GM12878 (cell line): Measurements from ENCODE around the gene LRRC27. TPM values are rescaled to one million over a fixed set of nuclear protein-coding genes. Genes with fewer than 3 reads are reported as not detected.

Source experiments
- ATAC-seq: fragments of 200-7000 bp; cut with Tn5 transposase; 3 replicates; pipeline ENCODE4 v1.9.1; 2020; ENCODE audit warnings: mild to moderate bottlenecking, moderate library complexity
- BruUV-seq: library from RNA; stranded (reverse); fragments of 400-500 nt; replicated peaks from 2 replicates; lab custom pipeline; 2021; lab: Mats Ljungman, UMichigan
- CTCF ChIA-PET: fragments of 300-600 bp; sonication (Branson Sonifier 250); formaldehyde crosslinking; extraction: SDS; loops from one replicate; lab custom pipeline; 2021; ENCODE audit warnings: inconsistent platforms; lab: Yijun Ruan, JAX
- POLR2A ChIA-PET: fragments of 350-600 bp; formaldehyde crosslinking; extraction: SDS; loops from one replicate; lab custom pipeline; 2021; ENCODE audit warnings: inconsistent platforms; lab: Charles Lee
- RAD21 ChIA-PET: fragments of 300-600 bp; sonication (Branson Sonifier 250); formaldehyde crosslinking; loops from one replicate; lab custom pipeline; 2023; ENCODE audit warnings: antibody characterized with exemption; ENCODE audit not compliant: unreplicated experiment; lab: Charles Lee
- SMC1A ChIA-PET: fragments of 300-600 bp; sonication (Branson Sonifier 250); formaldehyde crosslinking; loops from one replicate; lab custom pipeline; 2023; ENCODE audit not compliant: unreplicated experiment, uncharacterized antibody; lab: Charles Lee
- DNase-seq: peaks from one replicate; pipeline ENCODE4 v3.0.0-alpha.2; 2011; ENCODE audit warnings: low read depth, low spot score
- FAIRE-seq: peaks from 3 replicates; lab custom pipeline; 2011; peaks lifted over from hg19 to GRCh38; lab: Jason Lieb, UNC
- H2AFZ ChIP-seq: 2 replicates; pipeline ENCODE4 v1.6.0; 2011; ENCODE audit warnings: low read depth, low read length, control low read depth; ENCODE audit not compliant: control insufficient read depth
- H3K27ac ChIP-seq: 2 replicates; pipeline ENCODE4 v1.5.1; 2011; ENCODE audit warnings: control low read depth; ENCODE audit not compliant: control insufficient read depth, insufficient read depth
- H3K27me3 ChIP-seq, 2 experiments: replicated peaks in 1 of 2; 2 replicates each; pipeline versions ENCODE4 v1.6.0 to v1.6.1; 2011; ENCODE audit warnings: low read length in 1 of 2; ENCODE audit not compliant: control insufficient read depth in 2 of 2, insufficient read depth in 2 of 2
- H3K36me3 ChIP-seq, 2 experiments: 2 replicates each; pipeline ENCODE4 v1.5.1; 2011; ENCODE audit warnings: low read length in 1 of 2; ENCODE audit not compliant: control insufficient read depth in 2 of 2, insufficient read depth in 2 of 2
- H3K4me1 ChIP-seq: 2 replicates; pipeline ENCODE4 v1.6.1; 2011; ENCODE audit warnings: mild to moderate bottlenecking, low read length, moderate library complexity, mixed read lengths; ENCODE audit not compliant: control insufficient read depth, insufficient read depth
- H3K4me2 ChIP-seq: 2 replicates; pipeline ENCODE4 v1.6.0; 2011; ENCODE audit warnings: control low read depth; ENCODE audit not compliant: control insufficient read depth, insufficient read depth
- H3K4me3 ChIP-seq: fragments of 200-600 bp; sonication (generic); 2 replicates; pipeline ENCODE4 v1.5.1; 2016
- H3K79me2 ChIP-seq: 2 replicates; pipeline ENCODE4 v1.6.0; 2011; ENCODE audit warnings: low read length; ENCODE audit not compliant: control insufficient read depth, insufficient read depth
- H3K9ac ChIP-seq: 2 replicates; pipeline ENCODE4 v1.8.0; 2011; ENCODE audit warnings: low read length, control low read depth, mixed read lengths; ENCODE audit not compliant: control insufficient read depth, insufficient read depth
- H3K9me3 ChIP-seq: replicated peaks from 3 replicates; pipeline ENCODE4 v1.5.1; 2011; ENCODE audit warnings: mild to moderate bottlenecking, low read length; ENCODE audit not compliant: control insufficient read depth, insufficient read depth
- H4K20me1 ChIP-seq: 2 replicates; pipeline ENCODE4 v1.6.0; 2011; ENCODE audit not compliant: control insufficient read depth, insufficient read depth
- CBX5 ChIP-seq: sonication (generic); IDR thresholded peaks from 2 replicates; pipeline ENCODE4 v1.6.1; 2016; ENCODE audit warnings: low read depth, moderate library complexity, mild to moderate bottlenecking, inconsistent platforms
- GATAD2B ChIP-seq: fragments of 450-650 bp; conservative IDR thresholded peaks from 2 replicates; pipeline ENCODE4 v1.6.1; 2017; ENCODE audit warnings: low read depth, mild to moderate bottlenecking, moderate library complexity
- HCFC1 ChIP-seq: fragments of 150-350 bp; IDR thresholded peaks from 2 replicates; pipeline ENCODE4 v1.6.1; 2014; ENCODE audit warnings: low read length
- NBN ChIP-seq: fragments of 450-650 bp; IDR thresholded peaks from 2 replicates; pipeline ENCODE4 v1.6.1; 2016
- POU2F2 ChIP-seq: IDR thresholded peaks from 3 replicates; pipeline ENCODE4 v1.6.1; 2011; ENCODE audit warnings: low read depth, mild to moderate bottlenecking, low read length, borderline replicate concordance
- RELB ChIP-seq: fragments of 450-650 bp; IDR thresholded peaks from 2 replicates; pipeline ENCODE4 v1.6.1; 2017; ENCODE audit warnings: low read depth, mild to moderate bottlenecking, moderate library complexity
- SUZ12 ChIP-seq: fragments of 200-600 bp; sonication (generic); IDR thresholded peaks from one replicate; pipeline ENCODE4 v1.6.1; 2018; ENCODE audit warnings: antibody characterized with exemption, mild to moderate bottlenecking; ENCODE audit not compliant: unreplicated experiment
- TCF3 ChIP-seq: IDR thresholded peaks from 2 replicates; pipeline ENCODE4 v1.6.1; 2012; ENCODE audit warnings: low read depth, mild to moderate bottlenecking, low read length, borderline replicate concordance; ENCODE audit not compliant: insufficient read depth
- USF2 ChIP-seq: IDR thresholded peaks from 2 replicates; pipeline ENCODE4 v1.6.1; 2011; ENCODE audit warnings: low read depth, low read length, improper control_type of control experiment, borderline replicate concordance
- ZBED1 ChIP-seq: IDR thresholded peaks from 2 replicates; pipeline ENCODE4 v1.6.1; 2016; ENCODE audit warnings: borderline replicate concordance
- ZSCAN29 ChIP-seq: fragments of 450-650 bp; IDR thresholded peaks from 2 replicates; pipeline ENCODE4 v1.6.1; 2017; ENCODE audit warnings: mild to moderate bottlenecking, moderate library complexity
- WGBS: methylation state at CpG from one replicate; pipeline ENCODE4 v1.1.6; 2016; ENCODE audit warnings: low lambda C conversion rate; ENCODE audit not compliant: insufficient replicate concordance, insufficient coverage; ENCODE audit errors: missing lambda C conversion rate; 5-methylcytosine and 5-hydroxymethylcytosine counted together
- in situ Hi-C: fragments of 300-500 bp; cut with MboI; formaldehyde crosslinking; loops from 9 replicates; pipeline ENCODE4 v1.14.3; 2018; ENCODE audit warnings: mixed read lengths
- intact Hi-C: fragments of 100-400 bp; cut with micrococcal nuclease; formaldehyde crosslinking; loops from one replicate; pipeline ENCODE4 v1.14.2; 2022; ENCODE audit not compliant: unreplicated experiment
- polyA plus RNA-seq, 11 experiments: library from polyadenylated mRNA; depleted of rRNA in 4 of 11; unstranded in 6 of 11; stranded (reverse) in 5 of 11; fragments of >200 nt; fragmentation: Nextera tagmentation in 4 of 11; fragmentation: Illumina TruSeq in 1 of 11; extraction: Ambion mirVana in 4 of 11; extraction: Trizol in 1 of 11; gene quantifications; 1 replicate in 1 of 11; 2 replicates in 10 of 11; pipeline versions ENCODE4 v1.2.1 to v1.2.3, GENCODE V29; 2011 to 2016; ENCODE audit warnings: inconsistent platforms in 2 of 11, missing spikeins in 2 of 11, low read depth in 1 of 11
- total RNA-seq, 4 experiments: library from RNA; depleted of rRNA in 3 of 4; stranded (reverse); fragments of >200 nt in 3 of 4; fragmentation: Illumina TruSeq in 1 of 4; extraction: Trizol in 1 of 4; gene quantifications; 2 replicates each; pipeline versions ENCODE4 v1.2.1 to v1.2.3, GENCODE V29; 2013 to 2021
- TF ChIP-seq, protein P1 (sequence below), 3 experiments: IDR thresholded peaks in 2 of 3; conservative IDR thresholded peaks in 1 of 3; 2 replicates each; pipeline ENCODE4 v1.5.1; 2011; ENCODE audit warnings: low read depth in 3 of 3, low read length in 3 of 3, mild to moderate bottlenecking in 3 of 3, control low read depth in 2 of 3, moderate library complexity in 2 of 3, inconsistent platforms in 1 of 3, mixed read lengths in 1 of 3; ENCODE audit not compliant: control insufficient read depth in 2 of 3, insufficient read depth in 1 of 3; ENCODE audit errors: extremely low read depth in 1 of 3
- TF ChIP-seq, protein P2 (sequence below): fragments of 450-650 bp; formaldehyde crosslinking; IDR thresholded peaks from 2 replicates; pipeline ENCODE4 v1.4.0; 2022; ENCODE audit warnings: mild to moderate bottlenecking, moderate library complexity

The LRRC27 gene
- total and polyA plus RNA-seq, 10 of the 15 experiments (the other 5 are each of a cell fraction or from before 2014, with no cell fraction given): 0.48 to 6.9 (median 4.7) TPM

DNA sequence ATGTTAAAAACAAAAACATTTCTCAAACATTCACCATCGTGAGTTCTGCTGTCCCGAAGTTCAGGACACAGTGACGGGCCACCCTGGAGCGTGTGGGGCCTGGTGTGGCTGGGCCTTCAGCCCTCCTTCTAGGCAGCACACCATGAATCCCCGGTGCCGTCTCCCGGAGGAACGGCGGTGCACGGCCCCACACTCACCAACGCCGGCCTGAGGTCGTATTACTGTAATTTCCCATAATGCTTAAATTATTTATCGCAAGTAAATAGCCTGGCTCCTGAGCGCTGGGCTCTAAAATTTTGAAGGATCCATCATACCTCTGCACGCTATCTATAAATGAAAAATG lies 25.7 kb upstream of the LRRC27 start (continued):
- TF ChIP-seq POU2F2 (no peak), NBN (no peak), CBX5 (no peak), USF2 (no peak), ZBED1 (no peak)
- TF ChIP-seq, protein P1, sequence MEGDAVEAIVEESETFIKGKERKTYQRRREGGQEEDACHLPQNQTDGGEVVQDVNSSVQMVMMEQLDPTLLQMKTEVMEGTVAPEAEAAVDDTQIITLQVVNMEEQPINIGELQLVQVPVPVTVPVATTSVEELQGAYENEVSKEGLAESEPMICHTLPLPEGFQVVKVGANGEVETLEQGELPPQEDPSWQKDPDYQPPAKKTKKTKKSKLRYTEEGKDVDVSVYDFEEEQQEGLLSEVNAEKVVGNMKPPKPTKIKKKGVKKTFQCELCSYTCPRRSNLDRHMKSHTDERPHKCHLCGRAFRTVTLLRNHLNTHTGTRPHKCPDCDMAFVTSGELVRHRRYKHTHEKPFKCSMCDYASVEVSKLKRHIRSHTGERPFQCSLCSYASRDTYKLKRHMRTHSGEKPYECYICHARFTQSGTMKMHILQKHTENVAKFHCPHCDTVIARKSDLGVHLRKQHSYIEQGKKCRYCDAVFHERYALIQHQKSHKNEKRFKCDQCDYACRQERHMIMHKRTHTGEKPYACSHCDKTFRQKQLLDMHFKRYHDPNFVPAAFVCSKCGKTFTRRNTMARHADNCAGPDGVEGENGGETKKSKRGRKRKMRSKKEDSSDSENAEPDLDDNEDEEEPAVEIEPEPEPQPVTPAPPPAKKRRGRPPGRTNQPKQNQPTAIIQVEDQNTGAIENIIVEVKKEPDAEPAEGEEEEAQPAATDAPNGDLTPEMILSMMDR (IDR thresholded peaks at IDR 0.05 in 2 of 3, conservative IDR thresholded peaks at IDR 0.05 in 1 of 3; ENCODE audit: control insufficient read depth in 2 of 3, extremely low read depth in 1 of 3, insufficient read depth in 1 of 3, low read depth in 3 of 3, low read length in 3 of 3): no peak

DNA sequence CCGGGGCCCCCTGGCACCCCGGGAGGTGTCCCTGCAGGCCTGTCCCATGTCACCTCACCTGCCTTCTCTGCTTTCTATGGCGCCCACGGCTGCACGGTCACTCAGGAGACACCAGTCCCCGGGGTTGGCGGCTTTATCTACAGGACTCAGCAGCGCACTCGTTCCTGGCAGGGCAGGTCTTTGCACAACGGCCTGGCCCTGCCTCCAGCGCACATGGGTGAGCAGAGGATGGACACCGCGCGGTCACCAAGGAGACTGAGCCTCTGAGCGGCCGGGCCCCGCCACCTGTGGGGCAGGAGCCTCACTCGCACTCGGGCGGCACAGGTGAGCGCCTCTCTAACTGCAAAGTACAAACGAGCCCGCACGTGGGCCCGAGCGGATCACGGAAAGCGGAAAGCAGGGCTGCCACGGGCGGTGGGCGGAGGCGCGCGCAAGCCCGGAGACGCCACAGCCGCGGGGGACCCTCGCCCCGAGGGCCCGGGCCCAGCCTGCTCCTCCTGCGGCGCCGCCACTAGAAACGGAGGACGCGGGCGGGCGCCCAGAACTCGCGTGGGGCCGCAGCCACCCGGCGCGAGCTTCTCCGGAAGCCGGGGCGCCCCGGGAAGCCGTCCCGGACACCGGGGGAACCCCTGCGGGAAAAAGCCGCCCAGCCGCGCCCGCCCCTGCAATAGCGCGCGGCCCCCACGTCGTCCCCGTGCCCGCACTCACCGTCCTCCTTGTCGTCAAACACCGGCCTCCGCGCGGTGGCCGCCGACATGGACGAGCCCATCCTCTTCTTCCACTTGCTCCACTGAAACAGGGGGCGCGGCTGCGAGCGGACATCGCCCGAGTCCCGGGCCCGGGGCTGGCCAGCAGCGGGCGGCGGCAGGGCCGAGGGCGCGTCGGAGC lies 24.9 kb upstream of the LRRC27 start:
- Histone ChIP-seq H3K79me2 (no peaks in the 10 kb centered on the region), H3K27ac (no peak overlapping the region), H3K36me3 (no peaks in the 10 kb centered on the region), H3K9me3 (no peaks in the 10 kb centered on the region; the same call in 2 of the 3 replicates), H3K4me1 (no peaks in the 10 kb centered on the region), H3K4me2 (peak overlapping the region; percentile 80), H3K4me3 (0 out of 2 replicates have a peak overlapping the region, but pooled peaks have one; percentile 41), H3K27me3 (peaks cover 7 to 13% of the 10 kb centered on the region in 2 experiments), H3K9ac (no peak overlapping the region), H4K20me1 (no peaks in the 10 kb centered on the region; the same call in none of the 2 replicates), H2AFZ (peak overlapping the region; percentile 56; the same call in 1 of the 2 replicates)
- ChIA-PET RAD21 (interaction anchor here (0.6 kb wide), 1 partner anchor 117 kb away, joined by 3 read pairs; no protein-coding TSS in a partner anchor), CTCF (no interaction called here), SMC1A (no interaction called here), POLR2A (no interaction called here)
- TF ChIP-seq GATAD2B (no peak), SUZ12 (peak; percentile 63), RELB (no peak), HCFC1 (no peak), ZSCAN29 (no peak), TCF3 (no peak)
- TF ChIP-seq, protein P2, sequence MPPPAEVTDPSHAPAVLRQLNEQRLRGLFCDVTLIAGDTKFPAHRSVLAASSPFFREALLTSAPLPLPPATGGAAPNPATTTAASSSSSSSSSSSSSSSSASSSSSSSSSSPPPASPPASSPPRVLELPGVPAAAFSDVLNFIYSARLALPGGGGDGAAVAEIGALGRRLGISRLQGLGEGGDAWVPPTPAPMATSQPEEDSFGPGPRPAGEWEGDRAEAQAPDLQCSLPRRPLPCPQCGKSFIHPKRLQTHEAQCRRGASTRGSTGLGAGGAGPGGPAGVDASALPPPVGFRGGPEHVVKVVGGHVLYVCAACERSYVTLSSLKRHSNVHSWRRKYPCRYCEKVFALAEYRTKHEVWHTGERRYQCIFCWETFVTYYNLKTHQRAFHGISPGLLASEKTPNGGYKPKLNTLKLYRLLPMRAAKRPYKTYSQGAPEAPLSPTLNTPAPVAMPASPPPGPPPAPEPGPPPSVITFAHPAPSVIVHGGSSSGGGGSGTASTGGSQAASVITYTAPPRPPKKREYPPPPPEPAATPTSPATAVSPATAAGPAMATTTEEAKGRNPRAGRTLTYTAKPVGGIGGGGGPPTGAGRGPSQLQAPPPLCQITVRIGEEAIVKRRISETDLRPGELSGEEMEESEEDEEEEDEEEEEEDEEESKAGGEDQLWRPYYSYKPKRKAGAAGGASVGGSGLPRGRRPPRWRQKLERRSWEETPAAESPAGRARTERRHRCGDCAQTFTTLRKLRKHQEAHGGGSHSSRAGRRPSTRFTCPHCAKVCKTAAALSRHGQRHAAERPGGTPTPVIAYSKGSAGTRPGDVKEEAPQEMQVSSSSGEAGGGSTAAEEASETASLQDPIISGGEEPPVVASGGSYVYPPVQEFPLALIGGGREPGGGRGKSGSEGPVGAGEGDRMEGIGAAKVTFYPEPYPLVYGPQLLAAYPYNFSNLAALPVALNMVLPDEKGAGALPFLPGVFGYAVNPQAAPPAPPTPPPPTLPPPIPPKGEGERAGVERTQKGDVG (CRISPR knock-in tag): no peak
- WGBS: 23% methylated on average over 71 of the region's 98 CpGs
- DNase-seq: no peak
- no TSS peak for BruUV-seq
- no peak for ATAC-seq
- intact Hi-C loops (no loop called here), in situ Hi-C loops (no loop called here)
- FAIRE-seq: no peak
